ENCODE results near the gene RNF17.
A peak's percentile ranks its signal among the peaks of the same experiment; 100 is the strongest.

RNF17 gene

DNA sequence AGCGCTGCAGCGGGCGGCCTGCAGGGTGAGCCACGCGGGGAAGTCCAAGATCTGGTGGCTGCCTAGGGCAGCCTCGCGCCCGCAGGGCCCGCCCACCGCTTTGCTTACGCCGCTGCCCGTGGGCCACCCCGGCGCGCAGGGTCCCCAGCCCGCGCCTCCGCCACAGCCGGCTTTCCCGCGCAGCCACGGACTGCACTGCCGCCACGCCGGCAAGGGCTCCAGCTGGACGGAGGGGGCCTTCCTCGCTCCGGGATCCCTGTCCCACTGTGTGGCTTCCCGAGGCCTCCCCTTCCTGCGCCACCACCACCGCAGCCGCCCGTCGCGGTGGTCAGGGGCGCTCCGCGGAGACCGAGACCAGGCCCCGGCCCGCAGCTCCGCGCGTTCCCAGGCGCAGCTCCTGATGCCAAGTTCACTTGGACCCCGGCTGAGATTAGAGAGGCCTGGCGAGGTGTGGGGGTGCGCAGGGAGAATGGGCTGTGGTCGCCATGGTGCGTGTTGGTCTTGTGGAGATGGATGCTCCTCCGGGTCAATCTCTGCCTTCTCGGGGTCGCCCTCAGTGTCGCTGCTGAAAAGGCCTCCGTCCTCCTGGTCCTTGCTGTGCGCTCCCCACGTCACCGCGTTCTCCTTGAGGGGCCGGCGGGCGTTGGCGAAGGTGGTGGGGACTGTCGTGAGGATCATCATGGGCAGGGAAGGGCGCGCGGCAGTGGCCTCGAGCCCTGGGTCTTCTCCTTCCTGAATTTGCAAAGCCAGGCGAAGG, 17.9 kb upstream of the RNF17 start:
- no peak for TF ChIP-seq CTCF (conservative IDR thresholded peaks at IDR 0.05; ENCODE audit: low read depth, low read length)
- Histone ChIP-seq H3K79me2 (ENCODE audit: insufficient read depth, low read depth) (no peaks in the 10 kb centered on the region), H3K4me3 (IDR thresholded peaks at IDR 0.05; ENCODE audit: insufficient read depth, low read depth, low read length) (no peak overlapping the region), H3K4me1 (ENCODE audit: low read depth, poor library complexity, severe bottlenecking) (no peaks in the 10 kb centered on the region), H3K27ac (no peak overlapping the region), H4K20me1 (ENCODE audit: insufficient read depth) (no peaks in the 10 kb centered on the region), H3K27me3 (ENCODE audit: insufficient read depth, low read depth) (no peaks in the 10 kb centered on the region), H3K36me3 (ENCODE audit: insufficient read depth) (no peaks in the 10 kb centered on the region), H3K9ac (no peak overlapping the region), H3K4me2 (no peak overlapping the region), H2AFZ (ENCODE audit: low read depth) (no peak overlapping the region)

- no peak overlapping the region for H3K9ac ChIP-seq
- TF ChIP-seq CTCF (conservative IDR thresholded peaks at IDR 0.05; ENCODE audit: low read depth, low read length): no peak
- no peaks in the 10 kb centered on the region for H3K27me3 ChIP-seq (ENCODE audit: insufficient read depth, low read depth)
- no peaks in the 10 kb centered on the region for H3K4me1 ChIP-seq (ENCODE audit: low read depth, poor library complexity, severe bottlenecking)
- H3K4me3 ChIP-seq (IDR thresholded peaks at IDR 0.05; ENCODE audit: insufficient read depth, low read depth, low read length): no peak overlapping the region
- no peak overlapping the region for H2AFZ ChIP-seq (ENCODE audit: low read depth)
- H4K20me1 ChIP-seq (ENCODE audit: insufficient read depth): no peaks in the 10 kb centered on the region
- no peaks in the 10 kb centered on the region for H3K79me2 ChIP-seq (ENCODE audit: insufficient read depth, low read depth)
- H3K36me3 ChIP-seq (ENCODE audit: insufficient read depth): no peaks in the 10 kb centered on the region
- no peak overlapping the region for H3K27ac ChIP-seq
- no peak overlapping the region for H3K4me2 ChIP-seq
Measured at GRCh38 chr13:24746618-24747247, 17.2 kb upstream of the RNF17 start.

DNA sequence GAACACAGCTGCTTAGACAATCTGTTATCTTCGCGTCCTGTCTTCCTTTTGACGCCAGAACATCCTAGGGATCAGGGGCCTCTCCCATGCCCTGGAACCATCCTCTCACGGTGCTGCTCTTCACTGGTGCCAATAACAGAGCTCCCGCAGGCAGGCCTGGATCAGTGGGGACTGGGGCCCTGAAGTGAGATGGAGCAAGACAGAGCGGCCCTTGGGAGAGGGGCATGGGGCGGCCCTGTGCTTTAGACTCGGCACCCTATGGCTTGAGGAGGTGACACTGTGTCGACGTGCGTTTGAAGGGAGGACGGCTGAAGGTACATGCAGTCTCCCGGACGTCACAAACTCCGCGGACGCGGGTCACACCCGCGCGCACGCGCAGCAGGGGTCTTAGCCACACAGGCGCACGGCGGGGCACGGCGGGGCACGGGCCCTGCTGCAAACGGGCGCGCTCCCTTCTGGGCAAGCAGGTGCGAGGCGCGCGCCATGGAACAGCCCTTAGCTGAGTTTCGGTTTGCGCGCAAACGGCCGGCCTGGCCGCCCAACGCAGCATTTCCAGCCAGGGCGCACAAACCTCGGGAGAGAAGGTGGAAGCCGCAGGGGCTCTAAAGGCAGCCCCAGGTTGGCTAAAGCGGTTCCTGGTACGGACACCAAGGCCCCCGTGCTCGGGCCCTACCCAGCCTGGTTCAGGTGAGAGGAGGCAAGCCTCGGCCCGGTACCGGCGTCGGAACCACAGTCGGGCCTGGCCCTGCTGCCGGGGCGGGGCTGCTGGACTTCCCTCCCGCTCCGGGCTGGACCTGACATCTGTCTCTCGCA, 16.5 kb upstream of the RNF17 start:
- peak overlapping the region; percentile 39; the same call in 1 of the 2 replicates for H3K4me2 ChIP-seq
- no peaks in the 10 kb centered on the region for H3K79me2 ChIP-seq (ENCODE audit: insufficient read depth, low read depth)
- H3K27ac ChIP-seq: peak overlapping the region; percentile 20; the same call in 1 of the 2 replicates
- H4K20me1 ChIP-seq (ENCODE audit: insufficient read depth): no peaks in the 10 kb centered on the region
- peak overlapping the region; percentile 58; the same call in 1 of the 2 replicates for H3K9ac ChIP-seq
- TF ChIP-seq CTCF (conservative IDR thresholded peaks at IDR 0.05; ENCODE audit: low read depth, low read length): no peak
- H3K27me3 ChIP-seq (ENCODE audit: insufficient read depth, low read depth): no peaks in the 10 kb centered on the region
- H3K4me3 ChIP-seq (IDR thresholded peaks at IDR 0.05; ENCODE audit: insufficient read depth, low read depth, low read length): no peak overlapping the region
- no peaks in the 10 kb centered on the region for H3K36me3 ChIP-seq (ENCODE audit: insufficient read depth)
- H2AFZ ChIP-seq (ENCODE audit: low read depth): peak overlapping the region; percentile 54; the same call in 1 of the 2 replicates
- H3K4me1 ChIP-seq (ENCODE audit: low read depth, poor library complexity, severe bottlenecking): no peaks in the 10 kb centered on the region

- Histone ChIP-seq H3K4me2 (peak overlapping the region; percentile 39; the same call in 1 of the 2 replicates), H2AFZ (ENCODE audit: low read depth) (peak overlapping the region; percentile 54), H3K79me2 (ENCODE audit: insufficient read depth, low read depth) (no peaks in the 10 kb centered on the region), H3K27me3 (ENCODE audit: insufficient read depth, low read depth) (no peaks in the 10 kb centered on the region), H3K4me1 (ENCODE audit: low read depth, poor library complexity, severe bottlenecking) (no peaks in the 10 kb centered on the region), H3K9ac (peak overlapping the region; percentile 58; the same call in 1 of the 2 replicates), H4K20me1 (ENCODE audit: insufficient read depth) (no peaks in the 10 kb centered on the region), H3K27ac (peak overlapping the region; percentile 20; the same call in 1 of the 2 replicates), H3K36me3 (ENCODE audit: insufficient read depth) (no peaks in the 10 kb centered on the region), H3K4me3 (IDR thresholded peaks at IDR 0.05; ENCODE audit: insufficient read depth, low read depth, low read length) (no peak overlapping the region)
- TF ChIP-seq CTCF (conservative IDR thresholded peaks at IDR 0.05; ENCODE audit: low read depth, low read length): no peak
Measured at GRCh38 chr13:24748061-24748400, 15.9 kb upstream of the RNF17 start.
